ENCODE results near the gene NCKAP5.

DNA sequence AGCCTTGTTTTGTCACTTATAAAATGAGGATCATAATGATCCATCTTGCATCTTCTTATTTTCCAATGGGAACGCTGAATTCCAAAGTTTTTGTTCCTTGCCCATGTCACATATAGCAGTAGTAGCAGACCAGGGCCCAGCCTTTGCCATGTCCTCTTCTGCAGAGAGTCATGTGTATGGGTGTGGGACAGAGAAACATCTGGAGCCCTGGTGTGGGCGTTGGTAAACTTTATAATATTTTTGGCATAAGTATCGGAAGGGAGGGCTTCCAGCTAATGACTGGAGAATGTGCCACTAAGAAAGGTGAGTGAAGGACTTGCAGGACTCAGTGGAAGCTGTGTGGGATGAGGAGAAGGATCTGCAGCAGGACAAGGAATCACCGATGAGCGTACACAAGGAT is 157.2 kb downstream of the NCKAP5 start:
- TF ChIP-seq CTCF (IDR thresholded peaks at IDR 0.05; ENCODE audit: low read depth, low read length) (no peak), POLR2A (IDR thresholded peaks at IDR 0.05; ENCODE audit: extremely low read depth, insufficient read length) (no peak), MYC (IDR thresholded peaks at IDR 0.05; ENCODE audit: low read depth, low read length) (no peak)

Measured in NB4 (cell line).